Mucosa of gallbladder (tissue), 1 donor: Measurements from ENCODE around the gene GPN3. TPM values are rescaled to one million over a fixed set of nuclear protein-coding genes. Genes with fewer than 3 reads are reported as not detected.
"Not testable (repeated sequence)": the region's sequence is repeated elsewhere in the genome, so short reads cannot be mapped to it uniquely, and the experiment has no call there.

Experiments
- DNase-seq: peaks from one replicate; pipeline ENCODE4 v3.0.0-alpha.2; 2020; ENCODE audit warnings: low spot score
- total RNA-seq: library from RNA; stranded (reverse); gene quantifications from one replicate; pipeline ENCODE4 v1.2.1, GENCODE V29; 2021
- donor health status: DM: no; HTN: no; CAD: no.

Gene GPN3
- total RNA-seq, 1 donor from 2014 or later, result 21.3 TPM

DNA sequence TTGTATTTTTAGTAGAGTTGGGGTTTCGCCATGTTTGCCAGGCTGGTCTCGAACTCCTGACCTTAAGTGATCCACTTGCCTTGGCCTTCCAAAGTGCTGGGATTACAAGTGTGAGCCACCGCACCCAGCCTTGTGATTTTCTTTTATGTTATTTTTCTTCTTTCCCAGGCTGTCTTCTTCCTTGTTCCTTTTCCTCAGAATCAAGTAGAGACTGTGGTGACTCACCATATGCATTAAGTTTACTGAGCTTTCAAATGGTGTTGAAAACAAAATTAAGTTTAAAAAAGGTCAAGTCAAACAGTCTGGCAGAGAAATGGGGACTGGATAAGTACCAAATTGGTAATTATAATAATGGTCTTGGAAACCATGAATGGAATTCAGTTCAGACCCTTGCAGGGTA lies 23.6 kb downstream of the GPN3 start:
- no peak for DNase-seq

DNA sequence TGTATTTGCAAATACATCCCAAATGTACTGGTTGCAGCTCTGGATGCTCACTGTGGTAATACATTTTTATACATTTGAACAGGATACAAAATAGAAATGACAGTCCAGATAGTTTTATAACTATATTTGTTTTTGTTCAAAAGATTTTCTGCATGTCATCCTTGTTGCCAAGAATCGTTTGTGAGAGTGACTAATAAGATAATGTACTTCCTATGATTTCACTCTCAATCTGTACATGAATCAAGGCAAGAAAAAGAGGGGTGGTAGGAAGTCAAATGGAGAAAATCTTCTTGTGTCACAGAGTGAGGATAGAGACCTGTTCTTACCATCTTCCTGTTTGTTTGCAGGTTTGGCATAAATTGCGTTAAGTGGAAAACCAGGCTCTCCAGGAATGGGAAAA lies 31.8 kb downstream of the GPN3 start:
- DNase-seq, result no peak

DNA sequence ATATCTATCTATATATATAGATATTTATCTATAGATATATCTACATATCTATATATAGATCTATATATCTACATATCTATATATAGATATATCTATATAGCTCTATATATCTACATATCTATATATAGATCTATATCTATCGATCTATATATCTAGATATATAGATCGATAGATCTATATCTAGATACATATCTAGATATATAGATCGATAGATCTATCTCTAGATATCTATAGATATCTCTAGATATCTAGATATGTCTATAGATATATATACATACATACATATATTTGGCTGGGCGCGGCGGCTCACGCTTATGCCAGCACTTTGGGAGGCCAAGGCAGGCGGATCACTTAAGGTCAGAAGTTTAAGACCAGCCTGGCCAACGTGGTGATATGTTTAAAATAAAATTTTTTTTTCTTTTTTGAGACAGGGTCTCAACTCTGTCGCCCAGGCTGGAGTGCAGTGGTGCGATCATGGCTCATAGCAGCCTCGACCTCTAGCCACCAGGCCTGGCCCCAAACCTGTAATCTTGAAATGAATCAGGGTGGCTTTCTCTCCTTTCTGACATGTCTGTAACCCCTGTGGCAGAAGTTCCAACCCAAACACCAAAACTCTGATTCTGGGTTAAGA lies 36.0 kb downstream of the GPN3 start:
- DNase-seq, result no peak

DNA sequence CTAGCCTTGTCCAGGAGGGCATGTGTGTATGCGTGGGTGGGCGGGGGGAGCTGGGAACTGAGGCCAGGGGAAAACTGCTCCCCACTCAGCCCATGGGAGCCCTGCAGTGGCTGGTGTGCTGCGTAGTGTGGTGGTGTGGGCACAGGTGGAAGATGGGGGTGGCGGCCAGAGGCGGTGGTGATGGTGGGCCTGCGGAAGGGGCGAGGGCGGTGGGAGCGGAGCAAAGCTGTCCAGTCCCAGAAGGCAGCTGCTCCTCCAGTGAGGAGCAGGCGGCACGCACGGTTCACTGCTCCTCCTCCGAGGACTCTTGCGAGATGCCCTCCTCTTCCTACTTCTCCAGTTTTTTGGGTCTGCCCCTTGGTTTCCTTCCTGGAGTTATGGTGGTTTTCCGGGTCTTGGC lies 38.4 kb downstream of the GPN3 start:
- not testable (repeated sequence) for DNase-seq

DNA sequence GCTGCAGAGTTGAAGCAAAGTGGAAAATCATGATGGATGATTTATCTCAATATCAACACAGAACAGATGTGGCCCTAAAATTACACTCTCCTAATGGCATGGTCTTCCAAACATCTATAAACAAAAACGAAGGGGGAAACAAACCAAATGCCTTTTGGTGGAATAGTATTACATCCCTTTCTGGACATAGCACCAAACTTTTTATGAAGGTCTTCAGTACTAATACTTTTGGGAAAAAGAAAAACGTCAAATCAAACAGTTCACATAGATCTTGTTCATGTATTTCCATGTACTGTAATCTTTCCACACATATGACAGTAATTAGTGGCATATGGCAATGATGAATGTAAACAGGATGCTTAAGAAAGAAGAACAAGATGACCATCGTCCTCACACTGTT lies 41.7 kb downstream of the GPN3 start:
- no peak for DNase-seq

DNA sequence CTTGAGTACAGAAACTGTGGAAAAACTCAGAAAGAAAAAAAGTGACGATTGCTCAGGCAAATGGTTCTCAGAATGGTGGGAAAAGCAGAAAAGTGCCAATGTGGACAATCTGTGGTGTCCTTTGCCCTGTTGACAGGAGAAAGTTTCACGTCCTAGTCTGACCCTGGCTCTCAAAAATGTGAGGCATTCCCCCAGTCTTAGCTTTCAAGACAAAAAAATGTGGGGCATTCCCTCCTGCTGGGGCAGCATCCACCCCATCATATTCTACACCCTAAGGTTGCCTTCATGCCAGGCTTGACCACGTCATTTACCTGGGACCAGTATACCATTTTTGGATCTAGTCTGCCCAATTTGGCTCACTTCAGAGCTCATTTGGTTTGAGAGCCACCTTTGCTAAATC lies 43.8 kb downstream of the GPN3 start:
- DNase-seq, result no peak

DNA sequence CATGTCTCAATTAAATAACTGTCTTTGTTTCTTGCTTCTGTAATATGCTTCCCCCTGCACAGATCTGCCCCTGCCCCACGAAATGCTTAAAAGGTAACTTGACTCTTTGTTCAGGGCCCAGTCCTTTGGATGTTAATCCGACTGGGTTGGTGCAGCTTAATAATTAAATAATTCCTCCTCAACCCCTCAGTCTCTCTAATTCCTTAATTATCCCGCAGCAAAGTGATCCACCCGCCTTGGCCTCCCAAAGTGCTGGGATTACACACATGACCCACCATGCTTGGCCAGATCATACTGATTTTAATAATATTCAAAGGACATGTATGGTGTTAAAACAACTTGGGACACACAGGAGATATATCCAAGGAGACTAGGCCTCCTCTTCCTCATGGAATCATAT lies 46.4 kb downstream of the GPN3 start:
- DNase-seq, result no peak

DNA sequence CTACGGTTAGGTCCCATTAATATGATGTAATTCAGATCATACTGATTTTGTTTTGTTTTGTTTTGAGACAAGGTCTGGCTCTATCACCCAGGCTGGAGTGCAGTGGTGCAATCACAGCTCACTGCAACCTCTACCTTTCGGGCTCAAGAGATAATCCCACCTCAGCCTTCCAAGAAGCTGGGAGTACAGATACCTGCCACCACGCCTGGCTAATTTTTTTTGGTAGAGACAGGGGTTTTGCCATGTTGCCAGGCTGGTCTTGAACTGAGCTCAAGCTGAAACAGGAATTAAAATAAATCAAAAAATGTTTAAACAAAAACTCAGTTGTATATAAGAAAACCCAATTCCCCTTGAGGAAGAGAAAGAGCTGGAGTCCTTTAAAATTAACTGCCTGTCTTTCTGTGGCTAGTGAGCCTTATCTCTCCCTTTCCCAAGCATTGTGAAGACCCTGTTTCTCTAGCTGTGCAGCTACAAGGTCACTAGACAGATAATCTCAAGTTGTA lies 46.8 kb downstream of the GPN3 start:
- no peak for DNase-seq

DNA sequence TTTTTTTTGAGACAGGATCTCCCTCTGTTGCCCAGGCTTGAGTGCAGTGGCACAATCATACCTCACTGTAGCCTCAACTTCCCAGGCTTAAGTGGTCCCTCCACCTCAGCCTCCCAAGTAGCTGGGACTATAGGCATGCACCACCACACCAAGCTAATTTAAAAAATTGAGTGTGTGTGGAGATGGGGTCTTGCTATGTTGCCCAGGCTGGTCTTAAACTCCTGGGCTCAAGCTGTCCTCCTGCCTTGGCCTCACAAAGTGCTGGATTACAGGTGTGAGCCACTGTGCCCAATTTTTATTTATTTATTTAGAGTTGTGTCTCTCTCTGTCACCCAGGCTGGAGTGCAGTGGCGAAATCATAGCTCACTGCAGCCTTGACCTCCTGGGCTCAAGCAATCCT lies 47.4 kb downstream of the GPN3 start:
- not testable (repeated sequence) for DNase-seq

DNA sequence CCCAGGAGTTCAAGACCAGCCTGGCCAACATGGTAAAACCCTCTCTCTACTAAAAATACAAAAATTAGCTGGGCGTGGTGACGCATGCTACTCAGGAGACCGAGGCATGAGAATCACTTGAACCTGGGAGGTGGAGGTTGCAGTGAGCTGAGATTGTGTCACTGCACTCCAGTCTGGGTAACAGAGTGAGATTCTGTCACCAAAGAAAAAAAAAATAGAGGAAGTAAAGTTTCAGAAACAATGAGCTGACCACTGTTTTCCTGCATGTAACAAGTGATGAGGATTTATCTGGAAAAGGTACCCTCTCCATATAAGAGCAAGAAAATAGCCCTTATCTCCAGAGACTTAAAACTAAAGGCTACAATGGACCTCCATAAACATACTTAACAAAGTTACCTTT lies 50.9 kb downstream of the GPN3 start:
- DNase-seq, result not testable (repeated sequence)

DNA sequence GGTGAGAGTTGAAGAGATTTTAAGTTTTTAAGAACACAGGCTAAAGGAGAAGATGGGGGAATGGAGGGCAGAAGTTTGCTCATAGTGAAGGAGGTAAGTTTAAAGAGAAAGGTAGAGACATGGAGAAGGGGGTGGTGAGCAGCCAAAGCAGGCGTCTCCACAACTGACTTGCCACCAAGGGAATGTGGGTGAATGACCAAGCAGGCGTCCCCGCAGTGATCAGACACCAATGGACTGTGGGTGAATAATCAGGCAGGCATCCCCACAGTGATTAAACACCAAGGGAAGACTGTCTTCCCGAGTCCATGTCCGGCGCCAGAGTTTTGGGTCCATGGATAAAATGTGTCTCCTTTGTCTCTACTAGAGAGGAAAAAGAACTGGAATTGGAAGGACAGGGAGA lies 58.0 kb downstream of the GPN3 start:
- not testable (repeated sequence) for DNase-seq

DNA sequence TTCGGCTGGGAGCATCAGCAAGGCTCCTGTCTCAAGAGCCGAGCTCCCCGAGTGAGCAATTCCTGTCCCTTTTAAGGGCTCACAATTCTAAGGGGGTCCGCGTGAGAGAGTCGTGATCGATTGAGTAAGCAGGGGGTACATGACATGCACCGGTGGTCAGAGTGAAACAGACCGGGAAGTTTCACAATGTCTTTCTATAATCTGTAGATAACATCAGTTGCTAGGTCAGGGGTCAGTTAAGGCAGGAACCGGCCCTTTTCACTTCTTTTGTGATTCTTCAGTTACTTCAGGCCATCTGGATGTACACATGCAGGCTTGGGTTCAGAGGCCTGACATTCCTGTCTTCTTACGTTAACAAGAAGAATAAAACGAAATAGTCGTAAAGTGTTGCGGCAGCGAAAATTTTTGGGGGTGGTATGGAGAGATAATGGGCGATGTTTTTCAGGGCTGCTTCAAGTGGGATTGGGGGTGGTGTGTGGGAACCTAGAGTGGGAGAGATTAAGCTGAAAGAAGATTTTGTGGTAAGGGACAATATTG lies 62.9 kb downstream of the GPN3 start:
- DNase-seq, result not testable (repeated sequence)

DNA sequence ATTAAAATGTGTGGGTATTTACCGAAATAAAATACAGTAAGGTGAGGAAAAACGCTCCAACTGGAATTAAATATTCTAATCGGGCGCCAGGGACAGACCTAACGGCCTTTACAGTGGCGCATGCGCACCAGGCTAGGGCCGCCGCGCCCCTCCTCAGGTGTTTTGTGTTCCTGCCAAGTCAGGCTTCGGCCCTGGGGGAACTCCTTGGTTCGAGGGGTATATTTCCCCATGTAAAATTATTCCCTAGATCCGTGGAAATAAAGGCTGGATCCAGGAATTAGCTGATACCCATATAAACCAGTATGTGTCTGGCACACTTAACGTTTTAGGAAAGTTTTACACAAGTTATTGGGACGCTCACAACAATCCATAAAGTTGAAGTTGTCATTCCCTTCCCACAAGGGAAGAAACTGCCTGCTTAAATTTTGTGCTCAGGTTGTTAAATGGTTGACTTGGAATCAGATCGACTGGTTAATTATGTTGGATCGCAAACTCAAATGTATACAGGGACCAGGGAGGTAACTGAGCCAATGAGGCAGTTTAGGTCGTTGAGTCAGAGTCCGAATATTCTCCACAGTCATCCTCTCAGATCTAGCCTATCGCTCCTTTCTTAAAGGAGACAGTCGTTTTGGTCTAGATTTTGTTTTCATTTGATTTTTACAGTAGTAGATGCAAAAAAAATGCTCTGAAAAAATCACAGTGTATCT lies 63.9 kb downstream of the GPN3 start:
- DNase-seq, result peak; percentile 65

DNA sequence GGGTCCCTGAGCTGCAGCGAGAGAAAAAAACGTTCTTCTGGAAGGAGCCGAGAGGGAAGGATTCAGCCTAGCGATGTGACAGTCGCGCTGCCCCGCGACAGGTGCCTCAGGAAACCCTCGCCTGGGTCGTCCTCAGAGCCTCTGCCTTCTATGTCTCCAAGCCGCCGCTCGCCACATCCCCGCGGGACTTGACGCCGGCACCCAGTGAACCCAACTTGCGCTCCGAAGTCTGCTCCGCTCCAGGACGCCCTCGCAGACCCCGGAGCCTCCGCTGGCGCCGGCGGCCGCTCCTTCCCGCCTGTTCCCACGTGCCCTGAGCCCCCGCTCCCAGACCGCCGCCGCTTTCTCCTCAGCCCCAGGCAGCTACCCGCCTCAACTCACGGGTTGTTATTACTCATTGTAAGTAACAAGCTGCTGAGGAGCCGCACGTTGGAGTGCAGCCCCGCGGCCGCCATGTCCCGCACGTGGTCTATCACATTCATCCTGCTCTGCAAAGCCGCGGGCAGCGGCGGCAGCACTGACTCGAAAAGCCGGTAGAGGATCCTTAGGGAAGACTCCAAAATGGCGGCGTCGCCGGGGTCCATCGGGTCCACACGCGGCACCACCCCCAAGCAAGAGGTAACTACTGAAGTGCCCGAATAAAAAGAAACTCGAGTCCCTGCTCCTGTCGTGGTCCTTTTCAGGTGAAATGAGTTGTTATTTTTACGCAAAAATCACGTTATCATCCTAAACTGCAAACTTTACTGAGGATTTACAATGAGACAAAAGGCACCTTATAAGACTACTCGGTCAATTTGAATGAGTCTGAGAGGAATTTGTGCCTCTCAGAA lies 64.7 kb downstream of the GPN3 start, which contains the start of gene ANAPC7:
ANAPC7 (minus strand) TSS at position 563 of the 830 bp plus-strand sequence; CDS start at position 482, 81 bp downstream.
- peak; percentile 91 for DNase-seq

Other genes with a start within 250 kb of the GPN3 start
- gene ATP2A2, start 187.0 kb downstream of the GPN3 start, total RNA-seq, result 248 TPM
- gene ANAPC7, start 64.5 kb downstream of the GPN3 start, total RNA-seq, result 43.0 TPM
- gene ARPC3, start 17.9 kb downstream of the GPN3 start, total RNA-seq, result 195 TPM
- 4.1 TPM for gene FAM216A, start 588 bp upstream of the GPN3 start, total RNA-seq
- 85.6 TPM for gene VPS29, start 33.9 kb upstream of the GPN3 start, total RNA-seq
- gene RAD9B, start 34.1 kb upstream of the GPN3 start, total RNA-seq, result 0.35 TPM
- 18.2 TPM for gene PPTC7, start 115.1 kb upstream of the GPN3 start, total RNA-seq
- gene TCTN1, start 145.9 kb upstream of the GPN3 start, total RNA-seq, result 61.5 TPM
- 7.1 TPM for gene HVCN1, start 220.9 kb upstream of the GPN3 start, total RNA-seq